ENCODE measurements around the gene CNGA4.

The CNGA4 gene

DNA sequence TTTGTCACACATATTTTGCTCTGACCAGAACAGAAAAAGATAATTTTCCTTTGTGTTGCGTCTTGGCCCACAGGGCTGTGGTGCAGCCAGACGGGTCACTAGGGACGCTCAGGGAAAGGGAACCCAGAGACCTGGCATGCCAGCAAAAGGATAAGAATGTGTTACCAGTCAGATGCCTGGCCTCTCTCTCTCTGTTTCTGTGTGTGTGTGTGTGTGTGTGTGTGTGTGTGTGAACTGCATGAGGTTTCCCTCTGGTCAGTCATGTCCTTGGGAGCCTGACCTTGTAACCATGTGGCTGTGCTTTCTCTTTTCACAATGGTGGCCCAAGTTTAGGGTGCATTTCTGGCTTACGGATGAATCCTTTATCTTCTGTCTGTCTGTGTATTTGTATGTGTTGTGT is 46.1 kb downstream of the CNGA4 start:
- TF ChIP-seq, protein P1, sequence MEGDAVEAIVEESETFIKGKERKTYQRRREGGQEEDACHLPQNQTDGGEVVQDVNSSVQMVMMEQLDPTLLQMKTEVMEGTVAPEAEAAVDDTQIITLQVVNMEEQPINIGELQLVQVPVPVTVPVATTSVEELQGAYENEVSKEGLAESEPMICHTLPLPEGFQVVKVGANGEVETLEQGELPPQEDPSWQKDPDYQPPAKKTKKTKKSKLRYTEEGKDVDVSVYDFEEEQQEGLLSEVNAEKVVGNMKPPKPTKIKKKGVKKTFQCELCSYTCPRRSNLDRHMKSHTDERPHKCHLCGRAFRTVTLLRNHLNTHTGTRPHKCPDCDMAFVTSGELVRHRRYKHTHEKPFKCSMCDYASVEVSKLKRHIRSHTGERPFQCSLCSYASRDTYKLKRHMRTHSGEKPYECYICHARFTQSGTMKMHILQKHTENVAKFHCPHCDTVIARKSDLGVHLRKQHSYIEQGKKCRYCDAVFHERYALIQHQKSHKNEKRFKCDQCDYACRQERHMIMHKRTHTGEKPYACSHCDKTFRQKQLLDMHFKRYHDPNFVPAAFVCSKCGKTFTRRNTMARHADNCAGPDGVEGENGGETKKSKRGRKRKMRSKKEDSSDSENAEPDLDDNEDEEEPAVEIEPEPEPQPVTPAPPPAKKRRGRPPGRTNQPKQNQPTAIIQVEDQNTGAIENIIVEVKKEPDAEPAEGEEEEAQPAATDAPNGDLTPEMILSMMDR (conservative IDR thresholded peaks at IDR 0.05; ENCODE audit: control insufficient read depth, insufficient read depth, low read depth, low read length) = no peak
- H3K4me3 ChIP-seq (ENCODE audit: control insufficient read depth, low read depth, low read length) = no peak overlapping the region

More for the DNA sequence above, 46.1 kb downstream of the CNGA4 start:
- no peak for DNase-seq (ENCODE audit: low read depth)

All from fibroblast of mammary gland (primary cell).